ENCODE measurements around the gene SNX14.
"Not testable (repeated sequence)": the region's sequence is repeated elsewhere in the genome, so short reads cannot be mapped to it uniquely, and the experiment has no call there.

- not testable (repeated sequence) for TF ChIP-seq CTCF (IDR thresholded peaks at IDR 0.05 in 8 of 11, conservative IDR thresholded peaks at IDR 0.05 in 3 of 11); POLR2AphosphoS5 (IDR thresholded peaks at IDR 0.05)
Observed at GRCh38 chr6:85564223-85564622, 29.4 kb downstream of the SNX14 start.
